Measurements from ENCODE around the gene HACD3. TPM values are rescaled to one million over a fixed set of nuclear protein-coding genes. Genes with fewer than 3 reads are reported as not detected.
"Not testable (repeated sequence)": the region's sequence is repeated elsewhere in the genome, so short reads cannot be mapped to it uniquely, and the experiment has no call there.

Gene HACD3
- total and polyA plus RNA-seq, 3 experiments from 2014 or later, result 40.3 to 51.4 (median 46.1) TPM

- Mint-ChIP-seq H3K4me1 (peaks cover 15 to 21% (median 16%) of the 10 kb centered on the region in 3 donors), H3K36me3 (peaks cover 8 to 50% (median 15%) of the 10 kb centered on the region in 3 donors)
- H3K4me3 Mint-ChIP-seq; H3K9me3 ChIP-seq (ENCODE audit: low read length); H3K36me3 ChIP-seq (ENCODE audit: insufficient read depth, low read length); DNase-seq; H3K27ac ChIP-seq (ENCODE audit: low read depth, low read length); POLR2A ChIA-PET; H3K4me1 ChIP-seq (ENCODE audit: insufficient read depth, low read length); H3K27me3 ChIP-seq (ENCODE audit: insufficient read depth, low read length, poor library complexity, severe bottlenecking); H3K27ac Mint-ChIP-seq; H3K9me3 Mint-ChIP-seq; H3K4me3 ChIP-seq (ENCODE audit: low read length); CTCF ChIA-PET; H3K27me3 Mint-ChIP-seq: not testable (repeated sequence)
Observed at GRCh38 chr15:65552851-65553250, 22.6 kb downstream of the HACD3 start.

GRCh38 chr15:65553691-65554090 lies 23.4 kb downstream of the HACD3 start:
- Histone ChIP-seq H3K36me3 (ENCODE audit: insufficient read depth, low read length) (peaks cover 17% of the 10 kb centered on the region), H3K9me3 (ENCODE audit: low read length) (no peaks in the 10 kb centered on the region), H3K4me1 (ENCODE audit: insufficient read depth, low read length) (no peaks in the 10 kb centered on the region), H3K4me3 (ENCODE audit: low read length) (no peak overlapping the region), H3K27me3 (ENCODE audit: insufficient read depth, low read length, poor library complexity, severe bottlenecking) (no peaks in the 10 kb centered on the region), H3K27ac (ENCODE audit: low read depth, low read length) (no peak overlapping the region)
- Mint-ChIP-seq H3K9me3 (no peaks in the 10 kb centered on the region), H3K4me1 (peaks cover 14 to 19% (median 16%) of the 10 kb centered on the region in 3 donors), H3K27me3 (no peaks in the 10 kb centered on the region), H3K4me3 (peak overlapping the region in 1 of 7 donors; percentile 15), H3K27ac (peak overlapping the region in 1 of 8 donors; percentile 1), H3K36me3 (peaks cover 8 to 58% (median 16%) of the 10 kb centered on the region in 3 donors)
- POLR2A ChIA-PET, result no interaction called here
- CTCF ChIA-PET, result no interaction called here
- DNase-seq, result no peak

GRCh38 chr15:65556622-65557021 lies 26.4 kb downstream of the HACD3 start:
- POLR2A ChIA-PET, result no interaction called here
- Mint-ChIP-seq H3K9me3 (no peaks in the 10 kb centered on the region), H3K27me3 (no peaks in the 10 kb centered on the region), H3K4me1 (no peaks in the 10 kb centered on the region), H3K4me3 (no peak overlapping the region), H3K27ac (peak overlapping the region in 2 of 8 donors; percentile 27 to 57), H3K36me3 (peaks cover 12 to 83% (median 24%) of the 10 kb centered on the region in 3 donors)
- no peaks in the 10 kb centered on the region for H3K27me3 ChIP-seq (ENCODE audit: insufficient read depth, low read length, poor library complexity, severe bottlenecking)
- no peaks in the 10 kb centered on the region for H3K9me3 ChIP-seq (ENCODE audit: low read length)
- no peak overlapping the region for H3K4me3 ChIP-seq (ENCODE audit: low read length)
- DNase-seq, result no peak
- peaks cover 24% of the 10 kb centered on the region for H3K36me3 ChIP-seq (ENCODE audit: insufficient read depth, low read length)
- CTCF ChIA-PET, result no interaction called here
- no peak overlapping the region for H3K27ac ChIP-seq (ENCODE audit: low read depth, low read length)
- no peaks in the 10 kb centered on the region for H3K4me1 ChIP-seq (ENCODE audit: insufficient read depth, low read length)

GRCh38 chr15:65558336-65558735 lies 28.1 kb downstream of the HACD3 start:
- Histone ChIP-seq H3K36me3 (ENCODE audit: insufficient read depth, low read length) (peaks cover 32% of the 10 kb centered on the region), H3K4me3 (ENCODE audit: low read length) (no peak overlapping the region), H3K4me1 (ENCODE audit: insufficient read depth, low read length) (no peaks in the 10 kb centered on the region), H3K27ac (ENCODE audit: low read depth, low read length) (no peak overlapping the region), H3K9me3 (ENCODE audit: low read length) (no peaks in the 10 kb centered on the region), H3K27me3 (ENCODE audit: insufficient read depth, low read length, poor library complexity, severe bottlenecking) (no peaks in the 10 kb centered on the region)
- no peaks in the 10 kb centered on the region for H3K9me3 Mint-ChIP-seq
- POLR2A ChIA-PET, result no interaction called here
- CTCF ChIA-PET, result no interaction called here
- H3K27me3 Mint-ChIP-seq, result no peaks in the 10 kb centered on the region
- H3K36me3 Mint-ChIP-seq, result peaks cover 12 to 91% (median 24%) of the 10 kb centered on the region in 3 donors
- no peak overlapping the region for H3K27ac Mint-ChIP-seq
- no peaks in the 10 kb centered on the region for H3K4me1 Mint-ChIP-seq
- DNase-seq, result no peak
- no peak overlapping the region for H3K4me3 Mint-ChIP-seq

- DNase-seq, result no peak
- Histone ChIP-seq H3K4me1 (ENCODE audit: insufficient read depth, low read length) (no peaks in the 10 kb centered on the region), H3K4me3 (ENCODE audit: low read length) (no peak overlapping the region), H3K9me3 (ENCODE audit: low read length) (no peaks in the 10 kb centered on the region), H3K36me3 (ENCODE audit: insufficient read depth, low read length) (peaks cover 30% of the 10 kb centered on the region), H3K27ac (ENCODE audit: low read depth, low read length) (no peak overlapping the region), H3K27me3 (ENCODE audit: insufficient read depth, low read length, poor library complexity, severe bottlenecking) (no peaks in the 10 kb centered on the region)
- Mint-ChIP-seq H3K4me1 (no peaks in the 10 kb centered on the region), H3K27me3 (no peaks in the 10 kb centered on the region), H3K9me3 (no peaks in the 10 kb centered on the region), H3K27ac (no peak overlapping the region), H3K4me3 (no peak overlapping the region), H3K36me3 (peaks cover 15 to 90% (median 22%) of the 10 kb centered on the region in 3 donors)
- POLR2A ChIA-PET, result interaction anchor here (0.7 kb wide), 1 partner anchor 1827 kb away, joined by 3 read pairs; no protein-coding TSS in a partner anchor
- CTCF ChIA-PET, result no interaction called here
Observed at GRCh38 chr15:65558997-65559760, 28.9 kb downstream of the HACD3 start.

GRCh38 chr15:65559941-65560340 lies 29.7 kb downstream of the HACD3 start:
- CTCF ChIA-PET, result no interaction called here
- no peak overlapping the region for H3K4me3 ChIP-seq (ENCODE audit: low read length)
- H3K4me3 Mint-ChIP-seq, result no peak overlapping the region
- no peaks in the 10 kb centered on the region for H3K9me3 Mint-ChIP-seq
- peaks cover 20 to 91% (median 26%) of the 10 kb centered on the region in 3 donors for H3K36me3 Mint-ChIP-seq
- peaks cover 36% of the 10 kb centered on the region for H3K36me3 ChIP-seq (ENCODE audit: insufficient read depth, low read length)
- no peak overlapping the region for H3K27ac ChIP-seq (ENCODE audit: low read depth, low read length)
- no peaks in the 10 kb centered on the region for H3K9me3 ChIP-seq (ENCODE audit: low read length)
- no peaks in the 10 kb centered on the region for H3K27me3 ChIP-seq (ENCODE audit: insufficient read depth, low read length, poor library complexity, severe bottlenecking)
- H3K27me3 Mint-ChIP-seq, result no peaks in the 10 kb centered on the region
- peak overlapping the region in 4 of 8 donors; percentile 17 to 84 (median 34) for H3K27ac Mint-ChIP-seq
- H3K4me1 ChIP-seq (ENCODE audit: insufficient read depth, low read length), result no peaks in the 10 kb centered on the region
- H3K4me1 Mint-ChIP-seq, result no peaks in the 10 kb centered on the region
- POLR2A ChIA-PET, result interaction anchor here (0.7 kb wide), 1 partner anchor 1826 kb away, joined by 3 read pairs; no protein-coding TSS in a partner anchor
- no peak for DNase-seq

- no peaks in the 10 kb centered on the region for H3K27me3 Mint-ChIP-seq
- H3K4me1 Mint-ChIP-seq, result no peaks in the 10 kb centered on the region
- Histone ChIP-seq H3K27me3 (ENCODE audit: insufficient read depth, low read length, poor library complexity, severe bottlenecking) (no peaks in the 10 kb centered on the region), H3K36me3 (ENCODE audit: insufficient read depth, low read length) (peaks cover 36% of the 10 kb centered on the region), H3K9me3 (ENCODE audit: low read length) (no peaks in the 10 kb centered on the region), H3K27ac (ENCODE audit: low read depth, low read length) (no peak overlapping the region), H3K4me1 (ENCODE audit: insufficient read depth, low read length) (no peaks in the 10 kb centered on the region), H3K4me3 (ENCODE audit: low read length) (no peak overlapping the region)
- no peaks in the 10 kb centered on the region for H3K9me3 Mint-ChIP-seq
- CTCF ChIA-PET, result no interaction called here
- H3K36me3 Mint-ChIP-seq, result peaks cover 22 to 93% (median 26%) of the 10 kb centered on the region in 3 donors
- H3K4me3 Mint-ChIP-seq, result no peak overlapping the region
- POLR2A ChIA-PET, result interaction anchor here (0.6 kb wide), 1 partner anchor 249 kb away, joined by 3 read pairs; no protein-coding TSS in a partner anchor
- no peak for DNase-seq
- H3K27ac Mint-ChIP-seq, result peak overlapping the region in 3 of 8 donors; percentile 13 to 84 (median 60)
Observed at GRCh38 chr15:65561934-65562333, 31.7 kb downstream of the HACD3 start.

- peak overlapping the region in 1 of 8 donors; percentile 8 for H3K27ac Mint-ChIP-seq
- Histone ChIP-seq H3K9me3 (ENCODE audit: low read length) (no peaks in the 10 kb centered on the region), H3K4me1 (ENCODE audit: insufficient read depth, low read length) (no peaks in the 10 kb centered on the region), H3K36me3 (ENCODE audit: insufficient read depth, low read length) (peaks cover 13% of the 10 kb centered on the region), H3K4me3 (ENCODE audit: low read length) (no peak overlapping the region), H3K27me3 (ENCODE audit: insufficient read depth, low read length, poor library complexity, severe bottlenecking) (no peaks in the 10 kb centered on the region), H3K27ac (ENCODE audit: low read depth, low read length) (no peak overlapping the region)
- no peaks in the 10 kb centered on the region for H3K9me3 Mint-ChIP-seq
- ChIA-PET POLR2A (no interaction called here), CTCF (no interaction called here)
- no peaks in the 10 kb centered on the region for H3K27me3 Mint-ChIP-seq
- peaks cover 11 to 75% (median 14%) of the 10 kb centered on the region in 3 donors for H3K36me3 Mint-ChIP-seq
- H3K4me1 Mint-ChIP-seq, result no peaks in the 10 kb centered on the region
- H3K4me3 Mint-ChIP-seq, result no peak overlapping the region
- no peak for DNase-seq
Observed at GRCh38 chr15:65569728-65570127, 39.5 kb downstream of the HACD3 start.
